Fibroblast of villous mesenchyme (primary cell): ENCODE results near the gene ABHD3. TPM values are rescaled to one million over a fixed set of nuclear protein-coding genes. Genes with fewer than 3 reads are reported as not detected.

Experiments
- DNase-seq: peaks from one replicate; pipeline ENCODE4 v3.0.0-alpha.2; 2010; ENCODE audit warnings: low read depth
- H3K4me3 ChIP-seq: 2 replicates; pipeline ENCODE4 v1.5.1; 2011; ENCODE audit warnings: low read depth, mild to moderate bottlenecking, low read length
- total RNA-seq: library from RNA; depleted of rRNA; stranded (reverse); fragments of >200 nt; gene quantifications from 2 replicates; pipeline ENCODE4 v1.2.3, GENCODE V29; 2012
- TF ChIP-seq, protein P1 (sequence below): IDR thresholded peaks from 2 replicates; pipeline ENCODE4 v1.5.1; 2012; ENCODE audit warnings: low read depth, mild to moderate bottlenecking, low read length; ENCODE audit not compliant: insufficient read depth

The ABHD3 gene, protein sequence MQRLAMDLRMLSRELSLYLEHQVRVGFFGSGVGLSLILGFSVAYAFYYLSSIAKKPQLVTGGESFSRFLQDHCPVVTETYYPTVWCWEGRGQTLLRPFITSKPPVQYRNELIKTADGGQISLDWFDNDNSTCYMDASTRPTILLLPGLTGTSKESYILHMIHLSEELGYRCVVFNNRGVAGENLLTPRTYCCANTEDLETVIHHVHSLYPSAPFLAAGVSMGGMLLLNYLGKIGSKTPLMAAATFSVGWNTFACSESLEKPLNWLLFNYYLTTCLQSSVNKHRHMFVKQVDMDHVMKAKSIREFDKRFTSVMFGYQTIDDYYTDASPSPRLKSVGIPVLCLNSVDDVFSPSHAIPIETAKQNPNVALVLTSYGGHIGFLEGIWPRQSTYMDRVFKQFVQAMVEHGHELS
- 5.2 and 8.6 TPM in 2 replicates for total RNA-seq

DNA sequence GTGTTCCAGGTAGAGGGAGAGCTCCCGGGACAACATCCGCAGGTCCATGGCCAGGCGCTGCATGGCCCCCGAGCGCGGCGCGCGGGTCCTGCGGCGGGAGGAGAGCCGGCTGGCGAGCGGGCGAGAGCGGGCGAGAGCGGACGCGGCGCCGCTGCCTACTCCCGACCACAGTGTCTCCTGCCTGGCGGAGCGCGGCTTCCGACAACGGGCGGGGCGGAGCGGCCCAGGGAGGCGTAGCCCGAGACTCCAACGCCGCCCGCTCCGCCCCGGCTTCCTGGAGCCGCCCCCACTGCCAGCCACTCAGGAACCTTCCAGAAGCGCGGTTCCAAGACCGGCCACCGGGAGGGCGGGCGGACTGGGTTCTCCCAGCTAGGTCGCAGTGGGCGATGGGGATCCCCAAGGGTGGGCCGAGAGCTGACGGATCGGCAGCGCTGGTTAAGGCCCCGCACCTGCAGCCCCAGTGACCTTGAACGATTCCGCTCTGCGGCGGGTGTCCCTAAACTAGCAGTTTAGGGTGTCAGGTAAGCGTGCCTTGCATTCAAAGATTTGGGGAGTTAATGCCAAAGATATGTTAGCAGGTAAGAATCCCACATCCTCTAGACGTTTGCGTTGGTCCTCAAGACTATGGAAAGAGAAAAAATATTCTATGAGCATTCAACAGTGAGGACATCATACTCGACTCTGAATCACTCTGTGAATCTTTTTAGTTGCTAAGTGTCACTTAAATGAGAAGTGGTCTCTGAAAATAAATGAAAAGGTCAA, at the start of gene ABHD3:
ABHD3 (minus strand) TSS at position 172 of the 762 bp plus-strand sequence; CDS start at position 63, 109 bp downstream.
- TF ChIP-seq, protein P1, sequence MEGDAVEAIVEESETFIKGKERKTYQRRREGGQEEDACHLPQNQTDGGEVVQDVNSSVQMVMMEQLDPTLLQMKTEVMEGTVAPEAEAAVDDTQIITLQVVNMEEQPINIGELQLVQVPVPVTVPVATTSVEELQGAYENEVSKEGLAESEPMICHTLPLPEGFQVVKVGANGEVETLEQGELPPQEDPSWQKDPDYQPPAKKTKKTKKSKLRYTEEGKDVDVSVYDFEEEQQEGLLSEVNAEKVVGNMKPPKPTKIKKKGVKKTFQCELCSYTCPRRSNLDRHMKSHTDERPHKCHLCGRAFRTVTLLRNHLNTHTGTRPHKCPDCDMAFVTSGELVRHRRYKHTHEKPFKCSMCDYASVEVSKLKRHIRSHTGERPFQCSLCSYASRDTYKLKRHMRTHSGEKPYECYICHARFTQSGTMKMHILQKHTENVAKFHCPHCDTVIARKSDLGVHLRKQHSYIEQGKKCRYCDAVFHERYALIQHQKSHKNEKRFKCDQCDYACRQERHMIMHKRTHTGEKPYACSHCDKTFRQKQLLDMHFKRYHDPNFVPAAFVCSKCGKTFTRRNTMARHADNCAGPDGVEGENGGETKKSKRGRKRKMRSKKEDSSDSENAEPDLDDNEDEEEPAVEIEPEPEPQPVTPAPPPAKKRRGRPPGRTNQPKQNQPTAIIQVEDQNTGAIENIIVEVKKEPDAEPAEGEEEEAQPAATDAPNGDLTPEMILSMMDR, result peak; percentile 42
- H3K4me3 ChIP-seq, result peak within 1 kb of the TSS; percentile 87
- DNase-seq, result peak; percentile 90

DNA sequence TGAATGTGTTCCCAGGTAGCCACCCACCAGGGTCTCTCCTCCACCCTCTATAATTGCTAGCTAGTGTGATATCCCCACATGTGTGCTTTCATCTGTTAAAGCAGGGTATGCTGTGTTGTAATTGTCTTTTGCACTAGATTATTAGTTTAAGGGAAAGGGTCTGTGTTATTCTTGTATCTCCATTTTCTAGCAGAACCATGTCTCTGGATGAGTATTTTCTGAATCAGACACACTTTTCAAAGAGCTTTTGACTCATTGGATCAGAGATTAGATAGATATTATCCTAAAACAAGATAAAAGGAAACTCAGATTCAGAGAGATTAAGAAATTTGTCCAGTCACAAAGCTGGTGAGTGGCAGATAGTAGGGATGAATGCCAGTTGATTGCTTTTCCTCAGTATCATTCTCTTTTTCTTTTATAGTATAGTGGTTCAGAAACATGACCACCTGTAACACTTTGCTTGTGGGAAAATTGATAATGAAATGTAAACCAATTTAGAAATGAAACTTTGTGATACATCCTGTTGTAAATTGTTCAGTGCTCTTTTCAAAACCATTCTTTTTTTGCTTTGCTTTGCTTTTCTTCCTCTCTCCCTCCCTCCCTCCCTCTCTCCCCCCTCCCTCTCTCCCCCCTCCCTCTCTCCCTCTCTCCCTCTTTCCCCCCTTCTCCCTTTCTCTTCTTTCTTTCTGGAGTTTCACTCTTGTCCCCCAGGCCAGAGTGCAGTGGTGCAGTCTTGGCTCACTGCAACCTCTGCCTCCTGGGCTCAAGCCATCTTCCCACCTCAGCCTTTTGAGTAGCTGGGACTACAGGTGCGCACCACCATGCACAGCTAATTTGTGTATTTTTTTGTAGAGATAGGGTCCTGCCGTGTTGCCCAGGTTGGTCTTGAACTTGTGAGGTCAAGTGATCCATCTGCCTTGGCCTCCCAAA, 43.5 kb upstream of the ABHD3 start:
- H3K4me3 ChIP-seq, result no peak overlapping the region
- DNase-seq, result no peak
- TF ChIP-seq, protein P1, result no peak

DNA sequence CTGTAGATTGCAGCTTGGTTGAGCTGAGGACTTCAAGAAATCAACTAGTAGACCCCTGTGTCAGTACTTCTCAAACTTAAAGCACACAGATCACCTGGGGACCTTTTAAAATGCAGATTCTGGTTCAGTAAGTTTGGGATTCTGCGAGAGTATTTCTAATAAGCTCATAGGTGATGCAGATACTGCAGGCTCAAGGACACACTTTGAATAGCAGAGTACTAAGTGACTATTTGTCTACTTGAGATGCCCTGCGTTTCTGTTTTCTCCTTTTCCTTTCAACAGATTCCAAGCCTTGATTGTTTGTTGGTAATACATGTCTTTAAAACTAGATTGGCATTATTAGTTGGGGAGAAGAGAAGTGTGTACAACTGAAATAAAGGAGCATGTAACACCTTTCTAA, 42.7 kb upstream of the ABHD3 start:
- TF ChIP-seq, protein P1, result no peak
- DNase-seq, result no peak

DNA sequence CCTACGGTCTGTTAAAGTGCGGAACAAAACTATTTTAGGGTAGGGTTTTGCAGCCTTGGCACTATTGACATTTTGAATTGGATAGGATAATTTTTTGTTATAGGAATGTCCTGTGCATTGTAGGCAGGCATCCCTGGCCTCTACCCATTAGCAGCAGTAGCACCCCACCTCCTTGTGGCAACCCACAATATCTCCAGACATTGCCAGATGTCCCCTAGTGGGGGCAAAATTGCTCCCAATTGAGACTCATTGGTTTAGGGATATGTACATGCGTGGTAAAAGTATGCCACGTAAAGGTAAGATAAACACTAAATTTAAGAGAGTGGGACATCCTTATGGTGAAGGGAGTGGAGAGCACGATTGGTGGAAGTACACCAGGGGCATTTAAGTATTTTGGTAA, 40.7 kb upstream of the ABHD3 start:
- TF ChIP-seq, protein P1, result no peak
- DNase-seq, result no peak
- H3K4me3 ChIP-seq, result no peak overlapping the region

More for the DNA sequence above, 42.7 kb upstream of the ABHD3 start:
- H3K4me3 ChIP-seq, result no peak overlapping the region

DNA sequence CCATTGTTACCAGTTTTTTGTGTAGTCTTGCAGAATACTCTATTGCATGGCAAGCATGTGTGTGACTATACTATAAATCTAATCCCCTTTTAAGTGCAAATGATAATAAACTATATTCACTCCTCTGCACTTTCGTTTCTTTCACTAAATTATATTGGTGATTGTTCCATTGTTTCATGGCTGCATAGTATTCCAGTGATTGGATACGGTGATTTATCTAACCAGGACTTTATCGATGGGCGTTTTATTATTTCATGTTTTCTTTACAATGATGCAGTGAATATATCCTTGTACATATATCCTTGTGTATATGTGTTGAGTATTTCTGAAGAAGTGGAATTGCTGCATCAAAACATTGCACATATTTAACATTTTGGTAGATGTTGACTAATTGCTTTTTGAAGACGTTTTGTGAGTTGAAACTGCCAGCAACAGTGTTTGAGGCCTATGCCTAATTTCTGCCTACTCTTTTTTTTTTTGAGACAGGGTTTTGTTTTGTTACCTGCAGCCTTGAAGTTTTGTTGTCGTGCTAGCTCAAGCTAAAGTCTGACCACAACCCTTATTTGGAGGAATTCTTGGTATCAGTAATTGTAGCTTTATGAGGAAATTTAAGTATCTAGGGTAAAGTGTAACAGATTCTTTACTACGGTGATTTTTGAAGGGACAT, 38.7 kb upstream of the ABHD3 start:
- DNase-seq, result no peak
- TF ChIP-seq, protein P1, result no peak
- no peak overlapping the region for H3K4me3 ChIP-seq

DNA sequence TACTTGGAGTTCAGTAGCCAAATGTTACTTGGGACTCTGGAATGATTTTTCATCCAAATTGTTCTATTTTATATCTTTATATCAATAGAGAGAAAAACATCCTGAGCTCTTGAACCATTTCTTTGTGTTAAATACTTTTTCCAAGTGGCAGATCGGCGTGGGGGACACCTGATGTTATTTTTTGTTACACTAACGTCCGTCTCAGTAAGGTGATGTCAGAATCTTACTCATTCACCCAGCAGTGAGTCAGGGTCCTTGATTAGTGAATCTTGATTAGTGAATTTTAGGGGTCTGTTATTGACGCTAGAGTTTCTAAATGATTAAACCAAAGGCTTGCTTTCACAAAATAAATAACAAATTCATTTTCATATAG, 37.7 kb upstream of the ABHD3 start:
- DNase-seq, result peak; percentile 8
- TF ChIP-seq, protein P1, result no peak
- H3K4me3 ChIP-seq, result peak overlapping the region; percentile 91
